Thyroid gland (tissue), 4 donors: Measurements from ENCODE around the gene RPS6KA6.

Source experiments
- CTCF ChIP-seq, 6 experiments: fragments of 200-600 bp in 3 of 6; fragments of 450-650 bp in 3 of 6; sonication (generic) in 3 of 6; IDR thresholded peaks; one replicate each; pipeline ENCODE4 v1.5.1; 2016 to 2019; ENCODE audit warnings: antibody characterized with exemption in 6 of 6, mild to moderate bottlenecking in 2 of 6, inconsistent platforms in 1 of 6, moderate library complexity in 1 of 6
- POLR2A ChIP-seq, 2 donors: fragments of 450-650 bp; IDR thresholded peaks; one replicate each; pipeline ENCODE4 v1.6.1; 2017; ENCODE audit warnings: antibody characterized with exemption in 2 of 2, mild to moderate bottlenecking in 2 of 2, moderate library complexity in 1 of 2

GRCh38 chrX:84174348-84174747, 13.7 kb downstream of the RPS6KA6 start:
- TF ChIP-seq CTCF (IDR thresholded peaks at IDR 0.05) (no peak), POLR2A (IDR thresholded peaks at IDR 0.05) (no peak)
